WTC11 (cell line): Measurements from ENCODE around the gene TBC1D12. TPM values are rescaled to one million over a fixed set of nuclear protein-coding genes. Genes with fewer than 3 reads are reported as not detected.

Source experiments
- ATAC-seq: fragments of 200-7000 bp; cut with Tn5 transposase; 2 replicates; pipeline ENCODE4 v1.10.0; 2021; ENCODE audit warnings: mild to moderate bottlenecking, moderate library complexity
- CTCF ChIA-PET: fragments of 300-600 bp; sonication (Branson Sonifier 250); formaldehyde crosslinking; loops from one replicate; lab custom pipeline; 2021; ENCODE audit warnings: antibody characterized with exemption; lab: Charles Lee
- POLR2A ChIA-PET: fragments of 350-600 bp; sonication (Branson Sonifier 250); formaldehyde crosslinking; loops from one replicate; lab custom pipeline; 2021; ENCODE audit warnings: antibody characterized with exemption; lab: Charles Lee
- DNase-seq: peaks from one replicate; pipeline ENCODE4 v3.0.0; 2021; ENCODE audit warnings: low spot score
- H3K27ac Mint-ChIP-seq: 2 replicates; pipeline ENCODE4 v1.8.0; 2021; ENCODE audit warnings: mixed read lengths
- H3K27me3 Mint-ChIP-seq: 2 replicates; pipeline ENCODE4 v1.8.0; 2021; ENCODE audit warnings: low read depth, mild to moderate bottlenecking, moderate library complexity, mixed read lengths
- H3K36me3 Mint-ChIP-seq: 2 replicates; pipeline ENCODE4 v1.8.0; 2021; ENCODE audit warnings: mixed read lengths
- H3K4me1 Mint-ChIP-seq: 2 replicates; pipeline ENCODE4 v1.8.0; 2022; ENCODE audit warnings: mixed read lengths
- H3K4me3 Mint-ChIP-seq: 2 replicates; pipeline ENCODE4 v1.8.0; 2021; ENCODE audit warnings: mild to moderate bottlenecking, moderate library complexity, mixed read lengths
- H3K9me3 Mint-ChIP-seq: 2 replicates; pipeline ENCODE4 v1.8.0; 2021; ENCODE audit warnings: mixed read lengths
- GRHL2 ChIP-seq: fragments of 250-450 bp; sonication (Bioruptor Pico); IDR thresholded peaks from 2 replicates; pipeline ENCODE4 v1.8.0; 2022; ENCODE audit warnings: mild to moderate bottlenecking, moderate library complexity; ENCODE audit not compliant: insufficient replicate concordance, severe bottlenecking
- JAZF1 ChIP-seq: fragments of 250-450 bp; sonication (Bioruptor Pico); IDR thresholded peaks from 2 replicates; pipeline ENCODE4 v1.9.0; 2021; ENCODE audit warnings: moderate library complexity, mild to moderate bottlenecking, inconsistent platforms
- MLX ChIP-seq: sonication (generic); formaldehyde crosslinking; IDR thresholded peaks from 2 replicates; pipeline ENCODE4 v1.8.1; 2023; ENCODE audit warnings: mild to moderate bottlenecking, missing genetic modification reagents, moderate library complexity
- MXD4 ChIP-seq: fragments of 250-450 bp; sonication (Bioruptor Pico); IDR thresholded peaks from 2 replicates; pipeline ENCODE4 v1.8.0; 2021; ENCODE audit warnings: mild to moderate bottlenecking, moderate library complexity, borderline replicate concordance
- MYBL2 ChIP-seq: sonication (generic); formaldehyde crosslinking; IDR thresholded peaks from 2 replicates; pipeline ENCODE4 v1.8.1; 2023; ENCODE audit warnings: mild to moderate bottlenecking, moderate library complexity, missing genetic modification reagents
- NR1H2 ChIP-seq: sonication (generic); formaldehyde crosslinking; IDR thresholded peaks from 2 replicates; pipeline ENCODE4 v1.9.0; 2021; ENCODE audit warnings: mild to moderate bottlenecking, moderate library complexity, missing genetic modification reagents
- STAT6 ChIP-seq: sonication (generic); formaldehyde crosslinking; conservative IDR thresholded peaks from 2 replicates; pipeline ENCODE4 v1.8.1; 2023; ENCODE audit warnings: mild to moderate bottlenecking, low read depth, missing genetic modification reagents, moderate library complexity
- TEAD4 ChIP-seq: sonication (generic); formaldehyde crosslinking; IDR thresholded peaks from 2 replicates; pipeline ENCODE4 v1.8.0; 2022; ENCODE audit warnings: mild to moderate bottlenecking, missing genetic modification reagents
- USF2 ChIP-seq: sonication (generic); formaldehyde crosslinking; IDR thresholded peaks from 2 replicates; pipeline ENCODE4 v1.8.1; 2023; ENCODE audit warnings: mild to moderate bottlenecking, missing genetic modification reagents, moderate library complexity
- ZNF138 ChIP-seq: sonication (generic); formaldehyde crosslinking; conservative IDR thresholded peaks from 2 replicates; pipeline ENCODE4 v1.8.1; 2022; ENCODE audit warnings: mild to moderate bottlenecking, moderate library complexity, missing genetic modification reagents
- ZNF263 ChIP-seq: sonication (generic); formaldehyde crosslinking; IDR thresholded peaks from 2 replicates; pipeline ENCODE4 v1.8.1; 2022; ENCODE audit warnings: low read depth, mild to moderate bottlenecking, moderate library complexity, missing genetic modification reagents
- ZNF671 ChIP-seq: fragments of 250-450 bp; sonication (Bioruptor Pico); IDR thresholded peaks from 2 replicates; pipeline ENCODE4 v1.8.0; 2021; ENCODE audit warnings: mild to moderate bottlenecking
- total RNA-seq: library from RNA; stranded (reverse); gene quantifications from 3 replicates; pipeline ENCODE4 v1.2.3, GENCODE V29; 2021
- TF ChIP-seq, protein P1 (sequence below): sonication (generic); formaldehyde crosslinking; IDR thresholded peaks from 2 replicates; pipeline ENCODE4 v1.8.1; 2023; ENCODE audit warnings: mild to moderate bottlenecking, moderate library complexity, missing genetic modification reagents
- TF ChIP-seq, protein P2 (sequence below): sonication (generic); formaldehyde crosslinking; IDR thresholded peaks from 2 replicates; pipeline ENCODE4 v1.8.0; 2022; ENCODE audit warnings: mild to moderate bottlenecking, missing genetic modification reagents
- TF ChIP-seq, protein P3 (sequence below): sonication (generic); formaldehyde crosslinking; IDR thresholded peaks from 2 replicates; pipeline ENCODE4 v1.8.1; 2023; ENCODE audit warnings: mild to moderate bottlenecking, missing genetic modification reagents, borderline replicate concordance

TBC1D12 gene
- total RNA-seq, 1 experiment from 2014 or later, result 2.2 TPM

GRCh38 chr10:94357193-94357592 lies 45.1 kb upstream of the TBC1D12 start:
- ChIA-PET POLR2A (no interaction called here), CTCF (no interaction called here)
- no peaks in the 10 kb centered on the region for H3K27me3 Mint-ChIP-seq
- ATAC-seq, result no peak
- H3K4me3 Mint-ChIP-seq, result no peak overlapping the region
- peaks cover 58% of the 10 kb centered on the region for H3K36me3 Mint-ChIP-seq
- peaks cover 10% of the 10 kb centered on the region for H3K4me1 Mint-ChIP-seq
- no peak for TF ChIP-seq ZNF138 (CRISPR knock-in tag)
- TF ChIP-seq MXD4, result no peak
- no peak for TF ChIP-seq MLX (CRISPR knock-in tag)
- no peak for TF ChIP-seq GRHL2 (CRISPR knock-in tag)
- TF ChIP-seq, protein P1, sequence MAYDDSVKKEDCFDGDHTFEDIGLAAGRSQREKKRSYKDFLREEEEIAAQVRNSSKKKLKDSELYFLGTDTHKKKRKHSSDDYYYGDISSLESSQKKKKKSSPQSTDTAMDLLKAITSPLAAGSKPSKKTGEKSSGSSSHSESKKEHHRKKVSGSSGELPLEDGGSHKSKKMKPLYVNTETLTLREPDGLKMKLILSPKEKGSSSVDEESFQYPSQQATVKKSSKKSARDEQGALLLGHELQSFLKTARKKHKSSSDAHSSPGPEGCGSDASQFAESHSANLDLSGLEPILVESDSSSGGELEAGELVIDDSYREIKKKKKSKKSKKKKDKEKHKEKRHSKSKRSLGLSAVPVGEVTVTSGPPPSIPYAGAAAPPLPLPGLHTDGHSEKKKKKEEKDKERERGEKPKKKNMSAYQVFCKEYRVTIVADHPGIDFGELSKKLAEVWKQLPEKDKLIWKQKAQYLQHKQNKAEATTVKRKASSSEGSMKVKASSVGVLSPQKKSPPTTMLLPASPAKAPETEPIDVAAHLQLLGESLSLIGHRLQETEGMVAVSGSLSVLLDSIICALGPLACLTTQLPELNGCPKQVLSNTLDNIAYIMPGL (CRISPR knock-in tag), result no peak
- TF ChIP-seq, all 79 proteins: peak for 0
- no peak for DNase-seq
- H3K27ac Mint-ChIP-seq, result no peak overlapping the region
- H3K9me3 Mint-ChIP-seq, result no peaks in the 10 kb centered on the region

DNA sequence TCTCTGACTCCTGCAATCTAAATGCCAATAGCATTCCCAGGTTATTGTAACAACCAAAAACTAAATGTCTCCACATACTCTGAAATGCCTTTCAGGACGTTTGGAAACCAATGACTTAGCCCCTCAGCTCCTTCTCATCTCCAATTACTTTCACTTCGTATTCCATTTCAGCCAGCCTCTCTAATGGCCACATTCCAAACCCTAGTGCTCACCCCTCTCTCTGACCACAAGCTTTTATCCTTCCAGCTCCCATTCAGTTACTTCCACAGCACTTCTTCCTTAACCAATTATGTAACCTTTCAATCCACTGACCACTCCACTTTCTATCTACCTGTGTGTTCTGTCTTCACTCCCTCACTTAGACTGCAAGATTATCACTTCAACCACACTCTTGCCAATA lies 43.9 kb upstream of the TBC1D12 start:
- ChIA-PET POLR2A (no interaction called here), CTCF (interaction anchor here (1.0 kb wide), 1 partner anchor 86 kb away, joined by 3 read pairs; no protein-coding TSS in a partner anchor)
- TF ChIP-seq, protein P2, sequence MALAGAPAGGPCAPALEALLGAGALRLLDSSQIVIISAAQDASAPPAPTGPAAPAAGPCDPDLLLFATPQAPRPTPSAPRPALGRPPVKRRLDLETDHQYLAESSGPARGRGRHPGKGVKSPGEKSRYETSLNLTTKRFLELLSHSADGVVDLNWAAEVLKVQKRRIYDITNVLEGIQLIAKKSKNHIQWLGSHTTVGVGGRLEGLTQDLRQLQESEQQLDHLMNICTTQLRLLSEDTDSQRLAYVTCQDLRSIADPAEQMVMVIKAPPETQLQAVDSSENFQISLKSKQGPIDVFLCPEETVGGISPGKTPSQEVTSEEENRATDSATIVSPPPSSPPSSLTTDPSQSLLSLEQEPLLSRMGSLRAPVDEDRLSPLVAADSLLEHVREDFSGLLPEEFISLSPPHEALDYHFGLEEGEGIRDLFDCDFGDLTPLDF, result no peak
- no peak for TF ChIP-seq USF2
- TF ChIP-seq ZNF671 (CRISPR knock-in tag), result no peak
- no peak for TF ChIP-seq JAZF1
- no peak for TF ChIP-seq MLX (CRISPR knock-in tag)
- TF ChIP-seq, protein P3, sequence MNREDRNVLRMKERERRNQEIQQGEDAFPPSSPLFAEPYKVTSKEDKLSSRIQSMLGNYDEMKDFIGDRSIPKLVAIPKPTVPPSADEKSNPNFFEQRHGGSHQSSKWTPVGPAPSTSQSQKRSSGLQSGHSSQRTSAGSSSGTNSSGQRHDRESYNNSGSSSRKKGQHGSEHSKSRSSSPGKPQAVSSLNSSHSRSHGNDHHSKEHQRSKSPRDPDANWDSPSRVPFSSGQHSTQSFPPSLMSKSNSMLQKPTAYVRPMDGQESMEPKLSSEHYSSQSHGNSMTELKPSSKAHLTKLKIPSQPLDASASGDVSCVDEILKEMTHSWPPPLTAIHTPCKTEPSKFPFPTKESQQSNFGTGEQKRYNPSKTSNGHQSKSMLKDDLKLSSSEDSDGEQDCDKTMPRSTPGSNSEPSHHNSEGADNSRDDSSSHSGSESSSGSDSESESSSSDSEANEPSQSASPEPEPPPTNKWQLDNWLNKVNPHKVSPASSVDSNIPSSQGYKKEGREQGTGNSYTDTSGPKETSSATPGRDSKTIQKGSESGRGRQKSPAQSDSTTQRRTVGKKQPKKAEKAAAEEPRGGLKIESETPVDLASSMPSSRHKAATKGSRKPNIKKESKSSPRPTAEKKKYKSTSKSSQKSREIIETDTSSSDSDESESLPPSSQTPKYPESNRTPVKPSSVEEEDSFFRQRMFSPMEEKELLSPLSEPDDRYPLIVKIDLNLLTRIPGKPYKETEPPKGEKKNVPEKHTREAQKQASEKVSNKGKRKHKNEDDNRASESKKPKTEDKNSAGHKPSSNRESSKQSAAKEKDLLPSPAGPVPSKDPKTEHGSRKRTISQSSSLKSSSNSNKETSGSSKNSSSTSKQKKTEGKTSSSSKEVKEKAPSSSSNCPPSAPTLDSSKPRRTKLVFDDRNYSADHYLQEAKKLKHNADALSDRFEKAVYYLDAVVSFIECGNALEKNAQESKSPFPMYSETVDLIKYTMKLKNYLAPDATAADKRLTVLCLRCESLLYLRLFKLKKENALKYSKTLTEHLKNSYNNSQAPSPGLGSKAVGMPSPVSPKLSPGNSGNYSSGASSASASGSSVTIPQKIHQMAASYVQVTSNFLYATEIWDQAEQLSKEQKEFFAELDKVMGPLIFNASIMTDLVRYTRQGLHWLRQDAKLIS (CRISPR knock-in tag), result no peak
- TF ChIP-seq TEAD4, result no peak
- no peak for TF ChIP-seq NR1H2 (CRISPR knock-in tag)
- no peak for TF ChIP-seq STAT6 (CRISPR knock-in tag)
- TF ChIP-seq, protein P1 (CRISPR knock-in tag), result no peak
- no peak for TF ChIP-seq ZNF263 (CRISPR knock-in tag)
- TF ChIP-seq MYBL2 (CRISPR knock-in tag), result no peak
- Mint-ChIP-seq H3K36me3 (peaks cover 49% of the 10 kb centered on the region), H3K4me3 (no peak overlapping the region), H3K27ac (no peak overlapping the region), H3K4me1 (peaks cover 10% of the 10 kb centered on the region), H3K27me3 (peaks cover 10% of the 10 kb centered on the region), H3K9me3 (no peaks in the 10 kb centered on the region)
- DNase-seq (no peak), ATAC-seq (no peak)
